HL-60/S4 treated with retinoic acid at 250 ng/mL for 4 days and 3 days (cell line): ENCODE results near the gene UCP3.

ENCODE experiments used
- in situ Hi-C: fragments of 300-500 bp; cut with MboI; formaldehyde crosslinking; loops from 2 replicates; pipeline ENCODE4 v1.7.0; 2022; ENCODE audit warnings: low sequenced_read_pairs

UCP3 gene

GRCh38 chr11:73961321-73961720 is 47.6 kb downstream of the UCP3 start:
- in situ Hi-C loops, result loop anchor here (25.0 kb wide), 2 partner anchors 301 to 476 kb away; no protein-coding TSS in a partner anchor

- in situ Hi-C loops, result loop anchor here (25.0 kb wide), 2 partner anchors 304 to 479 kb away; no protein-coding TSS in a partner anchor
Measured at GRCh38 chr11:73958521-73959141, 50.3 kb downstream of the UCP3 start.

GRCh38 chr11:73957654-73958361 is 51.1 kb downstream of the UCP3 start:
- in situ Hi-C loops, result loop anchor here (25.0 kb wide), 2 partner anchors 304 to 479 kb away; no protein-coding TSS in a partner anchor

- in situ Hi-C loops, result loop anchor here (25.0 kb wide), 2 partner anchors 305 to 480 kb away; no protein-coding TSS in a partner anchor
Measured at GRCh38 chr11:73956876-73957653, 51.8 kb downstream of the UCP3 start.

GRCh38 chr11:73951797-73952196 is 57.1 kb downstream of the UCP3 start:
- in situ Hi-C loops, result loop anchor here (25.0 kb wide), 2 partner anchors 311 to 486 kb away; no protein-coding TSS in a partner anchor

GRCh38 chr11:73950869-73951710 is 57.8 kb downstream of the UCP3 start, which contains the start of gene DNAJB13:
Gene DNAJB13 (plus strand): TSS chr11:73951026. CDS start chr11:73951070, 44 bp downstream.
- in situ Hi-C loops, result loop anchor here (25.0 kb wide), 2 partner anchors 311 to 486 kb away; no protein-coding TSS in a partner anchor
